Urothelium cell line (cell line): ENCODE data around the gene MINPP1.

Experiments
- DNase-seq: peaks from one replicate; pipeline ENCODE4 v3.0.0; 2011; ENCODE audit warnings: low spot score, mixed read lengths
- FAIRE-seq: peaks from 2 replicates; lab custom pipeline; 2011; peaks lifted over from hg19 to GRCh38; lab: Jason Lieb, UNC

The MINPP1 gene

GRCh38 chr10:87518937-87519336 lies 14.2 kb downstream of the MINPP1 start:
- no peak for DNase-seq

GRCh38 chr10:87519582-87519981 lies 14.9 kb downstream of the MINPP1 start:
- DNase-seq, result no peak

More at GRCh38 chr10:87518937-87519336, 14.2 kb downstream of the MINPP1 start:
- FAIRE-seq, result no peak

GRCh38 chr10:87523731-87524130 lies 19.0 kb downstream of the MINPP1 start:
- DNase-seq (no peak), FAIRE-seq (no peak)

More at GRCh38 chr10:87519582-87519981, 14.9 kb downstream of the MINPP1 start:
- no peak for FAIRE-seq

- FAIRE-seq, result no peak
- no peak for DNase-seq
Measured at GRCh38 chr10:87524296-87524695, 19.6 kb downstream of the MINPP1 start.

- FAIRE-seq (no peak), DNase-seq (no peak)
Measured at GRCh38 chr10:87531908-87532622, 27.4 kb downstream of the MINPP1 start.

- no peak for DNase-seq
- FAIRE-seq, result no peak
Measured at GRCh38 chr10:87532696-87533095, 28.0 kb downstream of the MINPP1 start.

- FAIRE-seq (no peak), DNase-seq (no peak)
Measured at GRCh38 chr10:87534173-87534858, 29.6 kb downstream of the MINPP1 start.

- DNase-seq (no peak), FAIRE-seq (no peak)
Measured at GRCh38 chr10:87538092-87539015, 33.7 kb downstream of the MINPP1 start.

- FAIRE-seq, result no peak
- DNase-seq, result no peak
Measured at GRCh38 chr10:87541114-87541513, 36.4 kb downstream of the MINPP1 start.

- FAIRE-seq (no peak), DNase-seq (no peak)
Measured at GRCh38 chr10:87544721-87545120, 40.0 kb downstream of the MINPP1 start.

GRCh38 chr10:87545783-87546182 lies 41.1 kb downstream of the MINPP1 start:
- no peak for DNase-seq
- no peak for FAIRE-seq

GRCh38 chr10:87546210-87546609 lies 41.5 kb downstream of the MINPP1 start:
- FAIRE-seq, result no peak

GRCh38 chr10:87546971-87547413 lies 42.3 kb downstream of the MINPP1 start:
- FAIRE-seq (no peak), DNase-seq (no peak)

More at GRCh38 chr10:87546210-87546609, 41.5 kb downstream of the MINPP1 start:
- DNase-seq, result no peak

GRCh38 chr10:87547734-87548311 lies 43.1 kb downstream of the MINPP1 start:
- no peak for FAIRE-seq

GRCh38 chr10:87550741-87551140 lies 46.0 kb downstream of the MINPP1 start:
- FAIRE-seq, result no peak
- DNase-seq, result no peak

More at GRCh38 chr10:87547734-87548311, 43.1 kb downstream of the MINPP1 start:
- no peak for DNase-seq

- FAIRE-seq (no peak), DNase-seq (no peak)
Measured at GRCh38 chr10:87551326-87551725, 46.6 kb downstream of the MINPP1 start.

GRCh38 chr10:87552248-87552929 lies 47.7 kb downstream of the MINPP1 start:
- DNase-seq, result no peak
- FAIRE-seq, result no peak

- DNase-seq (no peak), FAIRE-seq (no peak)
Measured at GRCh38 chr10:87557409-87557808, 52.7 kb downstream of the MINPP1 start.

- FAIRE-seq, result no peak
- no peak for DNase-seq
Measured at GRCh38 chr10:87558333-87558732, 53.6 kb downstream of the MINPP1 start.

- FAIRE-seq (no peak), DNase-seq (no peak)
Measured at GRCh38 chr10:87559392-87559791, 54.7 kb downstream of the MINPP1 start.
